HepG2 (cell line): Measurements from ENCODE around the gene ARRDC3. TPM values are rescaled to one million over a fixed set of nuclear protein-coding genes. Genes with fewer than 3 reads are reported as not detected.

Experiments
- ATAC-seq: fragments of 200-7000 bp; cut with Tn5 transposase; 3 replicates; pipeline ENCODE4 v1.9.1; 2020; ENCODE audit warnings: mild to moderate bottlenecking, moderate library complexity
- BruUV-seq: library from RNA; stranded (reverse); fragments of 400-500 nt; replicated peaks from 2 replicates; lab custom pipeline; 2021; lab: Mats Ljungman, UMichigan
- CTCF ChIA-PET: fragments of 300-600 bp; formaldehyde crosslinking; extraction: SDS; loops from one replicate; lab custom pipeline; 2021; ENCODE audit warnings: low total read pairs, inconsistent platforms, low intra/inter-chr PET ratio; lab: Yijun Ruan, JAX
- POLR2A ChIA-PET: fragments of 350-600 bp; sonication (Branson Sonifier 250); formaldehyde crosslinking; loops from one replicate; lab custom pipeline; 2020; ENCODE audit warnings: antibody characterized with exemption, inconsistent platforms; lab: Yijun Ruan, JAX
- DNase-seq: peaks from one replicate; pipeline ENCODE4 v3.0.0-alpha.2; 2015; ENCODE audit warnings: low spot score
- FAIRE-seq: peaks from 3 replicates; lab custom pipeline; 2011; peaks lifted over from hg19 to GRCh38; lab: Jason Lieb, UNC
- H2AFZ ChIP-seq: one replicate; pipeline ENCODE4 v1.6.1; 2011; ENCODE audit warnings: low read length, inconsistent platforms
- H3K27ac ChIP-seq: fragments of 300-600 bp; 3 replicates; pipeline ENCODE4 v1.8.0; 2011; ENCODE audit warnings: mixed run types, mild to moderate bottlenecking, mixed read lengths, low read length, inconsistent platforms; ENCODE audit not compliant: insufficient read depth; ENCODE audit errors: extremely low read length
- H3K27me3 ChIP-seq, 2 experiments: fragments of 200-600 bp in 1 of 2; 2 replicates in 1 of 2; 3 replicates in 1 of 2; pipeline versions ENCODE4 v1.6.0 to v1.8.0; 2011; ENCODE audit warnings: low read length in 2 of 2, mild to moderate bottlenecking in 2 of 2, moderate library complexity in 2 of 2, inconsistent platforms in 1 of 2; ENCODE audit not compliant: insufficient read depth in 2 of 2, control insufficient read depth in 1 of 2
- H3K36me3 ChIP-seq, 2 experiments: fragments of 200-600 bp in 1 of 2; replicated peaks in 1 of 2; 2 replicates in 1 of 2; 3 replicates in 1 of 2; pipeline versions ENCODE4 v1.5.1 to v1.8.0; 2011; ENCODE audit warnings: low read length in 2 of 2, inconsistent platforms in 1 of 2; ENCODE audit not compliant: insufficient read depth in 2 of 2, control insufficient read depth in 1 of 2
- H3K4me1 ChIP-seq: 2 replicates; pipeline ENCODE4 v1.5.1; 2012; ENCODE audit warnings: low read length, inconsistent platforms; ENCODE audit not compliant: insufficient read depth
- H3K4me2 ChIP-seq: 2 replicates; pipeline ENCODE4 v1.6.0; 2011; ENCODE audit warnings: low read depth, low read length, inconsistent platforms
- H3K4me3 ChIP-seq, 3 experiments: fragments of 200-600 bp in 1 of 3; sonication (generic), shearing (Covaris generic) in 1 of 3; replicated peaks in 1 of 3; 2 replicates each; pipeline ENCODE4 v1.5.1; 2011 to 2016; ENCODE audit warnings: low read length in 3 of 3, inconsistent platforms in 2 of 3, low read depth in 2 of 3, mild to moderate bottlenecking in 2 of 3, control low read depth in 1 of 3, mixed read lengths in 1 of 3; ENCODE audit not compliant: insufficient read depth in 1 of 3
- H3K79me2 ChIP-seq: one replicate; pipeline ENCODE4 v1.6.1; 2011; ENCODE audit warnings: low read length, inconsistent platforms; ENCODE audit not compliant: insufficient read depth
- H3K9ac ChIP-seq: 2 replicates; pipeline ENCODE4 v1.6.0; 2011; ENCODE audit warnings: mild to moderate bottlenecking, low read depth, low read length, inconsistent platforms; ENCODE audit not compliant: insufficient read depth
- H3K9me3 ChIP-seq: 2 replicates; pipeline ENCODE4 v1.5.1; 2012; ENCODE audit warnings: mild to moderate bottlenecking, low read length
- H4K20me1 ChIP-seq: 2 replicates; pipeline ENCODE4 v1.6.0; 2011; ENCODE audit warnings: inconsistent platforms, mild to moderate bottlenecking, low read length, moderate library complexity; ENCODE audit not compliant: insufficient read depth
- ARNT ChIP-seq: fragments of 450-650 bp; IDR thresholded peaks from 2 replicates; pipeline ENCODE4 v1.6.1; 2017
- HHEX ChIP-seq: IDR thresholded peaks from 2 replicates; pipeline ENCODE4 v1.6.1; 2016; ENCODE audit warnings: control low read depth
- MEIS1 ChIP-seq: sonication (generic); formaldehyde crosslinking; IDR thresholded peaks from 2 replicates; pipeline ENCODE4 v1.9.0; 2021; ENCODE audit warnings: mild to moderate bottlenecking, missing genetic modification reagents, moderate library complexity, borderline replicate concordance
- NR2F6 ChIP-seq, 2 experiments: IDR thresholded peaks; 2 replicates each; pipeline ENCODE4 v1.6.1; 2016; ENCODE audit warnings: antibody characterized with exemption in 1 of 2, mild to moderate bottlenecking in 1 of 2
- RARG ChIP-seq: sonication (generic); formaldehyde crosslinking; IDR thresholded peaks from 2 replicates; pipeline ENCODE4 v1.4.0; 2020; ENCODE audit warnings: low read depth, mild to moderate bottlenecking, missing genetic modification reagents
- TBX3 ChIP-seq: fragments of 450-650 bp; IDR thresholded peaks from 2 replicates; pipeline ENCODE4 v1.6.1; 2017; ENCODE audit warnings: antibody characterized with exemption, mild to moderate bottlenecking, inconsistent platforms, borderline replicate concordance
- ZFP37 ChIP-seq: sonication (generic); formaldehyde crosslinking; IDR thresholded peaks from 2 replicates; pipeline ENCODE4 v1.4.0; 2020; ENCODE audit warnings: missing genetic modification reagents, borderline replicate concordance
- ZNF10 ChIP-seq: sonication (generic); formaldehyde crosslinking; IDR thresholded peaks from 2 replicates; pipeline ENCODE4 v1.4.0; 2020; ENCODE audit warnings: mild to moderate bottlenecking, low read depth, missing genetic modification reagents, borderline replicate concordance
- ZNF350 ChIP-seq: sonication (generic); formaldehyde crosslinking; IDR thresholded peaks from 2 replicates; pipeline ENCODE4 v1.4.0; 2020; ENCODE audit warnings: mild to moderate bottlenecking, low read depth, missing genetic modification reagents, borderline replicate concordance
- ZNF556 ChIP-seq: sonication (generic); formaldehyde crosslinking; IDR thresholded peaks from 2 replicates; pipeline ENCODE4 v1.4.0; 2020; ENCODE audit warnings: mild to moderate bottlenecking, missing genetic modification reagents, borderline replicate concordance
- ZNF839 ChIP-seq: sonication (generic); formaldehyde crosslinking; IDR thresholded peaks from 2 replicates; pipeline ENCODE4 v1.4.0; 2020; ENCODE audit warnings: missing genetic modification reagents, mild to moderate bottlenecking, borderline replicate concordance
- ZSCAN25 ChIP-seq: sonication (generic); formaldehyde crosslinking; IDR thresholded peaks from 2 replicates; pipeline ENCODE4 v1.8.0; 2022; ENCODE audit warnings: mild to moderate bottlenecking, missing genetic modification reagents
- WGBS: methylation state at CpG from one replicate; pipeline ENCODE4 v1.1.6; 2017; ENCODE audit warnings: low lambda C conversion rate; 5-methylcytosine and 5-hydroxymethylcytosine counted together
- in situ Hi-C: cut with HindIII; loops from 2 replicates; pipeline ENCODE4 v1.10.0; 2017; ENCODE audit warnings: low pct_unique_long_range_greater_than_20kb; ENCODE audit not compliant: extremely low pct_ligation_motif_present
- intact Hi-C: fragments of 100-400 bp; cut with micrococcal nuclease; formaldehyde crosslinking; loops from one replicate; pipeline ENCODE4 v1.10.0; 2022; ENCODE audit not compliant: unreplicated experiment
- polyA plus RNA-seq, 8 experiments: library from polyadenylated mRNA; depleted of rRNA in 3 of 8; stranded (reverse) in 7 of 8; unstranded in 1 of 8; fragments of >200 nt; fragmentation: Illumina TruSeq in 4 of 8; extraction: Trizol in 4 of 8; gene quantifications; 2 replicates each; pipeline versions ENCODE4 v1.2.1 to v1.2.3, GENCODE V29; 2011 to 2016; ENCODE audit warnings: low read depth in 4 of 8, missing spikeins in 1 of 8, mixed read lengths in 1 of 8; ENCODE audit not compliant: insufficient read depth in 1 of 8
- total RNA-seq, 5 experiments: library from RNA; depleted of rRNA; stranded (reverse); fragments of >200 nt; fragmentation: Illumina TruSeq; extraction: Trizol; gene quantifications; 2 replicates each; pipeline ENCODE4 v1.2.3, GENCODE V29; 2016; ENCODE audit warnings: low read depth in 1 of 5
- TF ChIP-seq, protein P1 (sequence below): IDR thresholded peaks from 2 replicates; pipeline ENCODE4 v1.6.1; 2012; ENCODE audit warnings: low read length, improper control_type of control experiment
- TF ChIP-seq, protein P2 (sequence below), 2 experiments: fragments of 450-650 bp in 1 of 2; sonication (generic) in 1 of 2; formaldehyde crosslinking; IDR thresholded peaks; 2 replicates each; pipeline versions ENCODE4 v1.5.0 to v1.8.0; 2020 to 2022; ENCODE audit warnings: mild to moderate bottlenecking in 1 of 2, missing genetic modification reagents in 1 of 2

Gene ARRDC3
- total and polyA plus RNA-seq, 2 of the 13 experiments (the other 11 are each of a cell fraction or from before 2014, with no cell fraction given): 3.4 to 24.4 TPM

DNA sequence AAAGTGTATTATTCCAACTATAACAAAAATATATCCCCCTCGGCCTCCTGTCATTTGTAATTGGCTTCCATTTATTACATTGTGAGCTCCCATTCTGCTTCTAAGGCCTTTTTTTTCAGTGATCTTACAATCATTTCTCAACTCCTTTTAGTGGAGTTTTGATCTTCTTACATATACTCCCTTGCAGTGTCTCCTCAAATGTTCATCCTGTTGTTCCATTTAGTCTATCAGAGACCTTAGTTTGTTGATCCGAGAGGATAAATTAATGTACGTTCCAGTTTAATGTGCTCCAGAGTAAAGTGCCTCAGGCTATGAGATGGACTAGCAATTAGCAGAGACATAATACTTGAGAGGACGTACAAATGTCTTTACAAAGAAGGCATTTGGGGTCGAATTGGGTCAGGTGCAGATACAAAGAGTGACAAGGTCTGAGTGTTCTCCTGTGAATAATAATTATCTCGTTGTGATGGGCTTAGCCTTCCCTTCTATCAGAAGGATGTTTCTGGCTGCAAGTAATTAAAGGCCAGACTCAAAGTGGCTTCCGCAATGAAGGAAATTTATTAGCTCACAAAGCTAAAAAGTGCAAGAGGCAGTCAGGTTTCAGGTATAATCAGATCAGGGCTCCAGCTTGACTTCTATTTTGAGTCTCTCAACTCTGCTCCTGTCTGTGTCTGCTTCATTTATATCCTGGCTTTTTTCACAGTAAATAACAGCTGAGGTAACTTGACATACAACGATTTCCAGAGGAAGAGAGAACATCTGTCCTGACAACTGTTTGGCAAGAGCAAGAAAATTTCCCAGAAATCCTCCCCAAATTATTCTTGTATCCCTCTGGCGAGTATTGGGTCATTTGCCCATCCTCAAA is 30.1 kb downstream of the ARRDC3 start:
- no peaks in the 10 kb centered on the region for H3K79me2 ChIP-seq
- DNase-seq (no peak), ATAC-seq (no peak), FAIRE-seq (no peak)
- no peak overlapping the region for H3K27ac ChIP-seq
- ChIA-PET POLR2A (no interaction called here), CTCF (no interaction called here)
- BruUV-seq: no TSS peak
- no peak overlapping the region for H2AFZ ChIP-seq
- H3K4me2 ChIP-seq: no peak overlapping the region
- TF ChIP-seq MEIS1: no peak
- no peak for TF ChIP-seq ZNF10 (CRISPR knock-in tag)
- TF ChIP-seq RARG (CRISPR knock-in tag): no peak
- no peak for TF ChIP-seq ZNF839
- TF ChIP-seq, protein P1, sequence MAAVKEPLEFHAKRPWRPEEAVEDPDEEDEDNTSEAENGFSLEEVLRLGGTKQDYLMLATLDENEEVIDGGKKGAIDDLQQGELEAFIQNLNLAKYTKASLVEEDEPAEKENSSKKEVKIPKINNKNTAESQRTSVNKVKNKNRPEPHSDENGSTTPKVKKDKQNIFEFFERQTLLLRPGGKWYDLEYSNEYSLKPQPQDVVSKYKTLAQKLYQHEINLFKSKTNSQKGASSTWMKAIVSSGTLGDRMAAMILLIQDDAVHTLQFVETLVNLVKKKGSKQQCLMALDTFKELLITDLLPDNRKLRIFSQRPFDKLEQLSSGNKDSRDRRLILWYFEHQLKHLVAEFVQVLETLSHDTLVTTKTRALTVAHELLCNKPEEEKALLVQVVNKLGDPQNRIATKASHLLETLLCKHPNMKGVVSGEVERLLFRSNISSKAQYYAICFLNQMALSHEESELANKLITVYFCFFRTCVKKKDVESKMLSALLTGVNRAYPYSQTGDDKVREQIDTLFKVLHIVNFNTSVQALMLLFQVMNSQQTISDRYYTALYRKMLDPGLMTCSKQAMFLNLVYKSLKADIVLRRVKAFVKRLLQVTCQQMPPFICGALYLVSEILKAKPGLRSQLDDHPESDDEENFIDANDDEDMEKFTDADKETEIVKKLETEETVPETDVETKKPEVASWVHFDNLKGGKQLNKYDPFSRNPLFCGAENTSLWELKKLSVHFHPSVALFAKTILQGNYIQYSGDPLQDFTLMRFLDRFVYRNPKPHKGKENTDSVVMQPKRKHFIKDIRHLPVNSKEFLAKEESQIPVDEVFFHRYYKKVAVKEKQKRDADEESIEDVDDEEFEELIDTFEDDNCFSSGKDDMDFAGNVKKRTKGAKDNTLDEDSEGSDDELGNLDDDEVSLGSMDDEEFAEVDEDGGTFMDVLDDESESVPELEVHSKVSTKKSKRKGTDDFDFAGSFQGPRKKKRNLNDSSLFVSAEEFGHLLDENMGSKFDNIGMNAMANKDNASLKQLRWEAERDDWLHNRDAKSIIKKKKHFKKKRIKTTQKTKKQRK: no peak
- no peak for TF ChIP-seq ZSCAN25 (CRISPR knock-in tag)
- TF ChIP-seq TBX3: no peak
- no peak for TF ChIP-seq ARNT
- no peak for TF ChIP-seq ZNF556 (CRISPR knock-in tag)
- no peak for TF ChIP-seq NR2F6 (IDR thresholded peaks at IDR 0.05)
- no peak for TF ChIP-seq NR2F6 (CRISPR knock-in tag; IDR thresholded peaks at IDR 0.05)
- no peak for TF ChIP-seq ZNF350 (CRISPR knock-in tag)
- TF ChIP-seq HHEX: no peak
- no peak for TF ChIP-seq ZFP37 (CRISPR knock-in tag)
- TF ChIP-seq, protein P2, sequence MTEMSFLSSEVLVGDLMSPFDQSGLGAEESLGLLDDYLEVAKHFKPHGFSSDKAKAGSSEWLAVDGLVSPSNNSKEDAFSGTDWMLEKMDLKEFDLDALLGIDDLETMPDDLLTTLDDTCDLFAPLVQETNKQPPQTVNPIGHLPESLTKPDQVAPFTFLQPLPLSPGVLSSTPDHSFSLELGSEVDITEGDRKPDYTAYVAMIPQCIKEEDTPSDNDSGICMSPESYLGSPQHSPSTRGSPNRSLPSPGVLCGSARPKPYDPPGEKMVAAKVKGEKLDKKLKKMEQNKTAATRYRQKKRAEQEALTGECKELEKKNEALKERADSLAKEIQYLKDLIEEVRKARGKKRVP (CRISPR knock-in tag; IDR thresholded peaks at IDR 0.05): no peak
- H3K27me3 ChIP-seq: peaks cover 0 to 5% of the 10 kb centered on the region in 2 experiments; a peak in 2 of 5 replicates
- no peaks in the 10 kb centered on the region for H4K20me1 ChIP-seq
- intact Hi-C loops (no loop called here), in situ Hi-C loops (no loop called here)
- H3K4me1 ChIP-seq: peaks cover 11% of the 10 kb centered on the region
- H3K9ac ChIP-seq: no peak overlapping the region
- 39% methylated on average over 9 of the region's 9 CpGs for WGBS
- H3K9me3 ChIP-seq: no peaks in the 10 kb centered on the region
- no peak overlapping the region for H3K4me3 ChIP-seq
- H3K36me3 ChIP-seq: no peaks in the 10 kb centered on the region
